Gastrocnemius medialis (tissue), 4 donors: ENCODE data around the gene MAD1L1. TPM values are rescaled to one million over a fixed set of nuclear protein-coding genes. Genes with fewer than 3 reads are reported as not detected.

ENCODE experiments used
- ATAC-seq, 2 donors: fragments of 150-250 bp; one replicate each; pipeline ENCODE4 v1.9.1; 2016
- DNase-seq, 2 donors: peaks; one replicate each; pipeline ENCODE4 v3.0.0-alpha.2; 2019
- H3K27ac ChIP-seq, 4 donors: fragments of 200-600 bp; sonication (generic); 1 replicate in 1 of 4; 2 replicates in 3 of 4; pipeline ENCODE4 v1.5.1; 2016 to 2018; ENCODE audit warnings: mild to moderate bottlenecking in 2 of 4, moderate library complexity in 1 of 4
- H3K27me3 ChIP-seq, 3 donors: fragments of 200-600 bp; sonication (generic) in 2 of 3; 1 replicate in 1 of 3; 2 replicates in 2 of 3; pipeline versions ENCODE4 v1.5.1 to v1.6.0; 2016 to 2019; ENCODE audit warnings: mild to moderate bottlenecking in 1 of 3, moderate library complexity in 1 of 3
- H3K36me3 ChIP-seq, 2 donors: fragments of 200-600 bp; sonication (generic) in 1 of 2; one replicate each; pipeline ENCODE4 v1.5.1; 2017 to 2018
- H3K4me1 ChIP-seq, 2 donors: fragments of 200-600 bp; sonication (generic) in 1 of 2; one replicate each; pipeline ENCODE4 v1.5.1; 2016 to 2017; ENCODE audit warnings: mild to moderate bottlenecking in 2 of 2
- H3K4me3 ChIP-seq, 4 donors: fragments of 200-600 bp; sonication (generic) in 3 of 4; 1 replicate in 1 of 4; 2 replicates in 3 of 4; pipeline ENCODE4 v1.5.1; 2016 to 2019; ENCODE audit warnings: mild to moderate bottlenecking in 2 of 4
- H3K9me3 ChIP-seq, 3 donors: fragments of 200-600 bp; sonication (generic) in 2 of 3; 1 replicate in 1 of 3; 2 replicates in 2 of 3; pipeline ENCODE4 v1.5.1; 2016 to 2019
- CTCF ChIP-seq, 5 experiments: fragments of 450-650 bp in 3 of 5; fragments of 200-600 bp in 2 of 5; sonication (generic) in 2 of 5; IDR thresholded peaks in 4 of 5; conservative IDR thresholded peaks in 1 of 5; 1 replicate in 4 of 5; 2 replicates in 1 of 5; pipeline ENCODE4 v1.5.1; 2016 to 2019; ENCODE audit warnings: antibody characterized with exemption in 5 of 5, mild to moderate bottlenecking in 3 of 5, moderate library complexity in 3 of 5
- POLR2A ChIP-seq, 2 donors: fragments of 450-650 bp; IDR thresholded peaks; one replicate each; pipeline ENCODE4 v1.6.1; 2017; ENCODE audit warnings: antibody characterized with exemption in 2 of 2, mild to moderate bottlenecking in 2 of 2, moderate library complexity in 2 of 2
- in situ Hi-C, 4 donors: fragments of 200-750 bp; cut with MboI; loops; one replicate each; pipeline versions ENCODE4 v1.15.0 to v1.8.0; 2017; ENCODE audit warnings: low sequenced_read_pairs in 4 of 4
- intact Hi-C: fragments of 100-400 bp; cut with DNase I; formaldehyde crosslinking; loops from one replicate; pipeline ENCODE4 v1.15.1; 2023; ENCODE audit warnings: low total_unique reads
- total RNA-seq, 4 donors: library from RNA; depleted of rRNA; stranded (reverse); fragments of >200 nt; gene quantifications; one replicate each; pipeline versions ENCODE4 v1.1.0 to v1.2.3, GENCODE V29; 2016

Gene MAD1L1
- total RNA-seq, 4 donors from 2014 or later: 19.7 to 32.4 (median 22.7) TPM

- Histone ChIP-seq H3K4me1 (peaks cover 0 to 11% of the 10 kb centered on the region in 2 donors), H3K27ac (no peak overlapping the region), H3K9me3 (no peaks in the 10 kb centered on the region), H3K4me3 (no peak overlapping the region), H3K27me3 (no peaks in the 10 kb centered on the region), H3K36me3 (no peaks in the 10 kb centered on the region)
- ATAC-seq: peak; percentile 33 to 46
- in situ Hi-C loops: no loop called here
- intact Hi-C loops: no loop called here
- TF ChIP-seq CTCF (IDR thresholded peaks at IDR 0.05 in 4 of 5, conservative IDR thresholded peaks at IDR 0.05 in 1 of 5): no peak
- no peak for TF ChIP-seq POLR2A (IDR thresholded peaks at IDR 0.05)
- DNase-seq: no peak
Observed at GRCh38 chr7:2082139-2082998, 150.4 kb downstream of the MAD1L1 start.

- Histone ChIP-seq H3K27me3 (no peaks in the 10 kb centered on the region), H3K9me3 (no peaks in the 10 kb centered on the region), H3K4me3 (no peak overlapping the region), H3K36me3 (no peaks in the 10 kb centered on the region), H3K4me1 (peaks cover 0 to 11% of the 10 kb centered on the region in 2 donors), H3K27ac (no peak overlapping the region)
- TF ChIP-seq CTCF (IDR thresholded peaks at IDR 0.05 in 4 of 5, conservative IDR thresholded peaks at IDR 0.05 in 1 of 5): no peak
- no peak for TF ChIP-seq POLR2A (IDR thresholded peaks at IDR 0.05)
- ATAC-seq (no peak), DNase-seq (no peak)
- intact Hi-C loops: no loop called here
- in situ Hi-C loops: no loop called here
Observed at GRCh38 chr7:2081526-2082135, 151.1 kb downstream of the MAD1L1 start.

GRCh38 chr7:2080477-2080876 is 152.3 kb downstream of the MAD1L1 start:
- no peaks in the 10 kb centered on the region for H3K9me3 ChIP-seq
- ATAC-seq (no peak), DNase-seq (no peak)
- H3K36me3 ChIP-seq: no peaks in the 10 kb centered on the region
- peaks cover 0 to 8% of the 10 kb centered on the region in 2 donors for H3K4me1 ChIP-seq
- intact Hi-C loops (no loop called here), in situ Hi-C loops (no loop called here)
- H3K4me3 ChIP-seq: no peak overlapping the region
- TF ChIP-seq CTCF (IDR thresholded peaks at IDR 0.05 in 4 of 5, conservative IDR thresholded peaks at IDR 0.05 in 1 of 5) (no peak), POLR2A (IDR thresholded peaks at IDR 0.05) (no peak)
- no peaks in the 10 kb centered on the region for H3K27me3 ChIP-seq
- no peak overlapping the region for H3K27ac ChIP-seq

GRCh38 chr7:2080060-2080387 is 152.7 kb downstream of the MAD1L1 start:
- no peaks in the 10 kb centered on the region for H3K27me3 ChIP-seq
- TF ChIP-seq CTCF (IDR thresholded peaks at IDR 0.05 in 4 of 5, conservative IDR thresholded peaks at IDR 0.05 in 1 of 5) (no peak), POLR2A (IDR thresholded peaks at IDR 0.05) (no peak)
- intact Hi-C loops (no loop called here), in situ Hi-C loops (no loop called here)
- ATAC-seq (no peak), DNase-seq (no peak)
- H3K4me3 ChIP-seq: no peak overlapping the region
- H3K27ac ChIP-seq: no peak overlapping the region
- peaks cover under 1 to 8% of the 10 kb centered on the region in 2 donors for H3K4me1 ChIP-seq
- no peaks in the 10 kb centered on the region for H3K36me3 ChIP-seq
- no peaks in the 10 kb centered on the region for H3K9me3 ChIP-seq
